ENCODE results near the gene SYF2.
"Not testable (repeated sequence)": the region's sequence is repeated elsewhere in the genome, so short reads cannot be mapped to it uniquely, and the experiment has no call there.

SYF2 gene

GRCh38 chr1:25206201-25206600, 26.1 kb downstream of the SYF2 start:
- no peak for DNase-seq (ENCODE audit: low read depth in 2 of 2)

DNA sequence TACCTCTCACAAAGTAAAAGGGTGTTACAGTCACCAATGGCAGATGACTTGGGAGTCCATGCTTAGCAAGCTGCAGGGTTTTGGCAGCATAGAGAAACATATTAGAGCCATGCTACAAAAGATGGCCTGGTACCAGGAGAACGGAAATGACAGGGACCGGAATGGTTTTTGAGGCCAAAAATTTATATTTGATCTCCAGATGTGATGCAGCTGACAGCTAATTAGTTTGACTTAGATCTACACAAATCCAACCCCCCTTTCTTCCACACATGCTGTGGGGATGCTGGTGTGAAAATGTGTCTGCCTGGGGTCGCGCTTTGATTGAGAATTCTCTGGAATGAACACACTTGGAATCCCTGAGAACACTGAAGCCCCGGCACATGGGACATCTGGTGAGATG, 26.5 kb downstream of the SYF2 start:
- DNase-seq (ENCODE audit: low read depth in 2 of 2) = no peak

DNA sequence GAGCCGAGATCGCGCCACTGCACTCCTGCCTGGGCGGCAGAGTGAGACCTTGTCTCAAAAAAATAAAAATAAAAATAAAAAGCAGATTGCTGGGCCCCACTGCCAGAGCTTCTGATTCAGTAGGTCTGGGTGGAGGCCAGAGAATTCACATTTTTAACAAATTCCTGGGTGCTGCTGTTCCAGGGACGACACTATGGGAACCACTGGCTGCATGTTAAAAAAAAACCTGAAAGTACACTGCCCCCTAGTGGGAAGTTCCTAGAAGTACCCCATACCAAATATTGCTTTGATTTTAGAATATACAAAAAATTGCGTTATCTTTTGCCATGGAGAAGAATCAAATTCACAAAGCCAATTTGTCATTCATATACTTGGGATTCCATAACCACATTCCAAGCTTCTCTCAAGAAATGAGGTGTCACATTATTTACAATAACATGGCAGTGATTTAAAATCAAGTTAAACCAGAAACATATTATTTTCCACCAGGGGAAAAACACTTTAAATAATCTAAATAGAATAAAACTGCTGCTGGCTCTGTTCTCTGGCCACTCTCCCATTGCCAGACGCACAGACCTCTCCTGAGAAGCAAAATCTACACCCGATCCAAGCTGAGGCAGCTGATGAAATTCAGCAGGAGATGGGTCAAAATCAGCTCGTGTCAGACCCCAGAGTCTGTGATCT, 27.4 kb downstream of the SYF2 start:
- no peak for DNase-seq (ENCODE audit: low read depth in 2 of 2)

DNA sequence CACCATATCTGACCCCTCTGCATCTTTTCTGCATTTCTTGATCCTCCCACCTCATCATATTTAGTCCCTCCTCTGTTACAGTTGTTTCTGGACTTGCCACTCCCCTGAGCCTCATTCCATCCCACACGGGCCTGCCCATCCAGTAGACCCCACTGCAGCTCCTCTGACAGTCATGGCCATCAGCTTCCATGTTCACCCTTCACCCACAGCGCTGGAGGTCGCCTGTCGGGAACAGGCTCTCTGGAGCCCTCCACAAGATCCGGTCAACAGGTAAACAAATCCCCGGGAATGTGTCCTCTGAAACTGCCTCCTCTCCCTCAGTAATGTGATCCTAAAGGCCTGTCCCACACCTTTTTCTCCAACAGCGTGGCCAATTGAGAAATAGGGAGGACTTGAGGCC, 31.3 kb downstream of the SYF2 start:
- no peak for DNase-seq (ENCODE audit: low read depth in 2 of 2)

- DNase-seq (ENCODE audit: low read depth in 2 of 2) = no peak
Measured at GRCh38 chr1:25199819-25200620, 32.3 kb downstream of the SYF2 start.

DNA sequence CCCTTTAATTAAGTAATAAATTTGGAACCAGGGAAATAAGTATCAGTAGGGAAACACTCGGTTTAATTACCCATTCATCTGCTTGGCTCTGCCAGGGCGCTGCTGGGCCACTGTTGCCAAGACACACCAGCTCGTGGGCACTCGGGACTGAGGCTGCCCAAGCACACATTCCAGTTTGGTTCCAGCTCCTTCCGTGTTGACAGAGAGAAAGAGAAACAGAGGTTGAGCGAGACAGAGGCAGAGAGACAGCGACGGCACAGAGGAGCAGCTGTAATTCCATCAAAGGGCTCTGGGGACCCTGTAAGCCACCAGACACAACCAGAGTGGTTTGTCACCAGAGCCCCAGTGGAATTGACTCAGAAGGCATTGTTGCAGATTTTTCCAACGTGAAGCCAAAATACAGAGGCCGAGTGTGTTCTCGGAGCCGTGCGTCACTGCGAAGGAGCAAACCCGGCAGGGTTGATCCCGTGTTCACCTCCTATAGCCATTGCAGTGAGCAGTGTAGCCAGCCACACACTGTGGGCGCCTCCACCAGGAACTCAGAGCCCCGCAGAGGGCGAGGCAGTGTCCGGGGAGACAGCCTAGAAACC, 33.5 kb downstream of the SYF2 start:
- no peak for DNase-seq (ENCODE audit: low read depth in 2 of 2)

- DNase-seq (ENCODE audit: low read depth in 2 of 2) = no peak
Measured at GRCh38 chr1:25197982-25198662, 34.2 kb downstream of the SYF2 start.

- DNase-seq (ENCODE audit: low read depth in 2 of 2) = no peak
Measured at GRCh38 chr1:25197235-25197975, 34.9 kb downstream of the SYF2 start.

- no peak for DNase-seq (ENCODE audit: low read depth in 2 of 2)
Measured at GRCh38 chr1:25196830-25197229, 35.5 kb downstream of the SYF2 start.

DNA sequence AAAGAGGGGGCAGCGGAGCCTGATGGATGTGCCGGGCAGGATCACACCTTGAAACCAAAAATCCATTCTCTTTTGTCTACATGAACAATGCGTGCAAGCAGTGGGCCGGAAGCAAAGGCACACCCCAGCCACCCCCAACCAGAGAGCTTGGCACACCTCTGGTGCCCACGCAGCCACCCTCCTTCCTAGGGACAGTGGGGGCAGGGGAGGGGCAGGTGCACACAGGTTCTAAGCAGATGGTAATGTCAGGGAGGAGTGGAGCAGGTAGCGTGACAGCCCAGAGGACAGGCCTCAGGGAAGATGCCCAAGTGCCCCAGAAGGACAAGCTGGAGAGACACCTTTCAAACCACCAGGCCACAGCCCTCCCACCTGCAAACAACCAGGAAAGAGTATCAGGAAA, 36.5 kb downstream of the SYF2 start:
- no peak for DNase-seq (ENCODE audit: low read depth in 2 of 2)

GRCh38 chr1:25194572-25195020, 37.7 kb downstream of the SYF2 start:
- no peak for DNase-seq (ENCODE audit: low read depth in 2 of 2)

DNA sequence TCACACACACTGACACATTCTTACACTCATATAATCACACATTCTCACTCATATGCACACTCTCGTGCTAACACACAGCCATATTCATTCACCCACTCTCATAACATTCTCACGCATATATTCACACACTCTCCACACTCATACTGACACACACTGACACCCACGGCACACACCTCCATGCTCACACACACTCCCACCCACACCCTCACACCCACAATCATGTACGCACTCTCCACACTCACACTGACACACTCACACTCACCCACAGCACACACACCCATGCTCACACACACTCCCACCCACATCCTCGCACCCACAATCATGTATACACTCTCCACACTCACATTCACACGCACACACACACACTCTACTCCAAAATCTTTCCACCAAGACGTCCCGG, 38.2 kb downstream of the SYF2 start:
- no peak for DNase-seq (ENCODE audit: low read depth in 2 of 2)

DNA sequence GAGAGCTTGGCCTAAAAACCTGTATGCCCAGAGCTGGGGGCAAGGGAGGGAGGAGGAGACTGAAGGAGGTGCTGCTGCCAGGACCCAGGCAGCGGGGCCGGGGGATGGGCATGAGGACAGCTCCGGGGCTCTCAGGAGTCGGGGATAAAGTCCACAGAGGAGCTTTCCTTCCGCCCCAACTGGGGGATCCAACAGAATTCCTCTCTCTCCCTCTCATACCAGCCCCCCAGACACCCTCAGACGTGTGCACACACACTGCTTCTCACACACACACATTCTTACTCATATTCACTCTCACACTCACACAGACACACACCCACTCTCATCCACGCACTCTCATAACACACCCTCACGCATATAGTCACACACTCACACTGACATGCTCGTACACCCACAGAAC, 39.1 kb downstream of the SYF2 start:
- DNase-seq (ENCODE audit: low read depth in 2 of 2) = no peak

DNA sequence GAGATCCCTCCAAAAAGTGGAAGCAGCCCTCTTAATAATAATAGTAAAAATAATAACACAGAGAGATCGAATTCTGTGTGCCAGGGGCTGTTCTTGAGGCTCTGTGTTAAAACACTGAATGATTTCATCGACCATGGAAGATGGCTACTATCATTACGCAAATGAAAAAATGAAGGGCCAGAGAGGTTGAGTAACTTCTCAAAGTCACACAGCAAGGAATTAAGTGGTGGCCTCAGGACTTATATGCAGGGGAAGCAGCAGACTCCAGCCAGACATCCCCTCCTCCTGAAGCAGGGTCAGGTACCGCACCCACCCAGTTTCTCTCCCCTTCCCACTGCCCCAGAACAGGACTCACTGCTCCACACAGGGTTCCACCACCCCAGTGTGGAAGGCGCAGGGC, 40.1 kb downstream of the SYF2 start:
- DNase-seq (ENCODE audit: low read depth in 2 of 2) = no peak

DNA sequence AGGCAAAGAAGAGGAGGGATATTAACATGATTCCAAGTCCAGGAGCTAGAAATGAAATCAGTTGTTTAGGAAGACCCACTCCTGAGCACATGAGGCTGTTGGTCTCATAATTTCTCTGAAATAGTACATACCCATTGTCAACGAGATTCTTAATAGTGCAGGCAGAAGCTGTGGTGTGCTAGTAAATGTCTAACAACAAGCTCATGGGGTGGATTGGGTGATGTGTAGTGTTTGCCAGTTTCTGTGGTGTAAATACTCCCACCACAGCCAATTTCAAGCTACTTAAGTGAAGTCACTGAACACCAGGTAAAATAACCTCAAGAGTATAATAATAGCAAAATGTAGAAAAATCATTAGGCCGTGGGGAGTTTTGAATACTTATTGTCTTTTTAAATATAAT, 42.0 kb downstream of the SYF2 start:
- no peak for DNase-seq (ENCODE audit: low read depth in 2 of 2)

DNA sequence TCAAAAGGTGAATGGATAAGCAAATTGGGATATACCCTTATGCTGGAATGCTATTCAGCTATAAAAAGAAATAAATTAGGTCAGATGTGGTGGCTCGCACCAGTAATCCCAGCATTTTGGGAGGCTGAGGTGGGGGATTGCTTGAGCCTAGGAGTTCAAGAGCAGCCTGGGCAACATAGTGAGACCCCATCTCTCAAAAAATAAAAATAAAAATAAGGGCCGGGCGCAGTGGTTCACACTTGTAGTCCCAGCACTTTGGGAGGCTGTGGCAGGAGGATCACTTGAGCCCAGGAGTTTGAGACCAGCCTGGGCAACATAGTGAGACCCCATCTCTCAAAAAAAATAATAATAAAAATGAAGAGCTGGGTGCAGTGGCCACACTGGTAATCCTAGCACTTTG, 44.4 kb downstream of the SYF2 start:
- not testable (repeated sequence) for DNase-seq (ENCODE audit: low read depth in 2 of 2)

GRCh38 chr1:25187077-25187476, 45.2 kb downstream of the SYF2 start:
- DNase-seq (ENCODE audit: low read depth in 2 of 2) = no peak

GRCh38 chr1:25186161-25187007, 45.9 kb downstream of the SYF2 start:
- DNase-seq (ENCODE audit: low read depth in 2 of 2) = no peak

DNA sequence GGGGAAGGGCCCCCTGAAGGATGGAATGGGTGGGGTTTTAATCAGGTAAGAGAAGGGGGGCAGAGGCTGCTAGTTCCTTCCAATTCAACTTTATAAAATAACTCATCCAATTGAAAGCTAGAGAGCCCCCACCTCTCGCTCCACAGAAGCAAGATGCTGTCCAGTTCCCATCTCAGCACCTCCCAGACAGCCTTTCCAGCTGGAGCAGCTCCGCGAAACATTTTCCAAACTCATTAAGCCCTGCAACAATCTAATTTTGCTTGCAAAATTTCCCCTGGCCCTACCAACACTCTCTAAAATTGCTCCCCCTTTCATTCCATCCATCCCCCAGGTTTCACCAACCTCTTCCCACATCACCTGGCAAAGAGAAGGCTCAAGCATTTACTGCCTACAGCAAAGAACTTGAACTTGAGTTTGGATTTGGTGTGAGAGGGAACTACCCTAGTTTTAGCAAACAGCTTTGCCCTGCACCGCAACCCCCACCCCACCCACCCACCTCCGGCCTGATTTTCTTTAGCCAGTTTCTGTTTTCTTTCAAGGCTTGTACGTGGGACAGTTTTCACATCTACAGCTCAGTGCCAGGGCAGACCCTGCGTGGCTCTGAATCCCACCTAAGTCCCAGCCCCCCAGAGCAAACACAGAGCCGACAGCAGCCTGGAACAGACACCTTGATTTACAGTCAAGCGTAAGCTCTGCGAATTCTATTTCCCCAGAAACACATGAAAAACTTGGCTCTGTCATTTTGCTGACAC, 46.7 kb downstream of the SYF2 start:
- DNase-seq (ENCODE audit: low read depth in 2 of 2) = no peak

All from stimulated activated CD8-positive, alpha-beta memory T cell treated with anti-CD3 and anti-CD28 coated beads, Interleukin-7, amount 100 ng/mL, for 1 hour (primary cell).